K562 (cell line): ENCODE measurements around the gene SMAD3. TPM values are rescaled to one million over a fixed set of nuclear protein-coding genes. Genes with fewer than 3 reads are reported as not detected.

Experiments used
- BRD9 ChIP-seq: fragments of 450-650 bp; IDR thresholded peaks from 2 replicates; pipeline ENCODE4 v1.6.1; 2018; ENCODE audit warnings: low read depth; ENCODE audit not compliant: partially characterized antibody
- DNMT1 ChIP-seq: fragments of 450-650 bp; IDR thresholded peaks from 2 replicates; pipeline ENCODE4 v1.6.1; 2016; ENCODE audit warnings: antibody characterized with exemption, mild to moderate bottlenecking
- EP300 ChIP-seq: IDR thresholded peaks from 2 replicates; pipeline ENCODE4 v1.6.1; 2012; ENCODE audit warnings: low read length, improper control_type of control experiment
- ETV5 ChIP-seq: sonication (generic); formaldehyde crosslinking; IDR thresholded peaks from 2 replicates; pipeline ENCODE4 v1.4.0; 2020; ENCODE audit warnings: low read depth, mild to moderate bottlenecking, missing genetic modification reagents
- FOXA3 ChIP-seq, 2 experiments: fragments of 450-650 bp in 1 of 2; sonication (generic) in 1 of 2; formaldehyde crosslinking; IDR thresholded peaks in 1 of 2; conservative IDR thresholded peaks in 1 of 2; 2 replicates each; pipeline versions ENCODE4 v1.4.0 to v1.8.0; 2020 to 2022; ENCODE audit warnings: mild to moderate bottlenecking in 2 of 2, missing genetic modification reagents in 1 of 2
- FOXO4 ChIP-seq: fragments of 450-650 bp; formaldehyde crosslinking; IDR thresholded peaks from 2 replicates; pipeline ENCODE4 v1.4.0; 2020; ENCODE audit warnings: mild to moderate bottlenecking, moderate library complexity
- GABPB1 ChIP-seq: sonication (generic); formaldehyde crosslinking; IDR thresholded peaks from 2 replicates; pipeline ENCODE4 v1.8.0; 2022; ENCODE audit warnings: mild to moderate bottlenecking, missing genetic modification reagents
- GATAD2B ChIP-seq: fragments of 450-650 bp; IDR thresholded peaks from 2 replicates; pipeline ENCODE4 v1.6.1; 2017; ENCODE audit warnings: mild to moderate bottlenecking, borderline replicate concordance
- KLF13 ChIP-seq: fragments of 450-650 bp; IDR thresholded peaks from 2 replicates; pipeline ENCODE4 v1.6.1; 2016; ENCODE audit warnings: missing genetic modification characterization, low read depth, mild to moderate bottlenecking, missing compliant biosample characterization, moderate library complexity, borderline replicate concordance
- NEUROD1 ChIP-seq: fragments of 150-350 bp; IDR thresholded peaks from 2 replicates; pipeline ENCODE4 v1.6.1; 2014; ENCODE audit warnings: borderline replicate concordance, low read length, low read depth; ENCODE audit not compliant: partially characterized antibody
- PHF20 ChIP-seq: fragments of 450-650 bp; IDR thresholded peaks from 2 replicates; pipeline ENCODE4 v1.6.1; 2018; ENCODE audit not compliant: partially characterized antibody
- PML ChIP-seq: IDR thresholded peaks from 2 replicates; pipeline ENCODE4 v1.6.1; 2012; ENCODE audit warnings: low read length, inconsistent platforms
- POLR2A ChIP-seq: fragments of 450-650 bp; conservative IDR thresholded peaks from 2 replicates; pipeline ENCODE4 v1.6.1; 2016
- SIN3B ChIP-seq: fragments of 450-650 bp; IDR thresholded peaks from 2 replicates; pipeline ENCODE4 v1.6.1; 2017; ENCODE audit warnings: low read depth, mild to moderate bottlenecking, moderate library complexity
- SREBF2 ChIP-seq: sonication (generic); formaldehyde crosslinking; IDR thresholded peaks from 2 replicates; pipeline ENCODE4 v1.4.0; 2020; ENCODE audit warnings: mild to moderate bottlenecking, missing genetic modification reagents
- SUPT5H ChIP-seq: fragments of 450-650 bp; IDR thresholded peaks from 2 replicates; pipeline ENCODE4 v1.6.1; 2016
- TARDBP ChIP-seq: fragments of 450-650 bp; IDR thresholded peaks from 2 replicates; pipeline ENCODE4 v1.6.1; 2016
- XRCC4 ChIP-seq: IDR thresholded peaks from one replicate; pipeline ENCODE4 v1.6.1; 2011; ENCODE audit not compliant: insufficient read depth, insufficient read length; ENCODE audit errors: extremely low read depth
- ZBTB11 ChIP-seq, 3 experiments: fragments of 200-800 bp in 1 of 3; fragments of 250-450 bp in 1 of 3; fragments of 450-650 bp in 1 of 3; sonication (Bioruptor Pico) in 1 of 3; sonication (Bioruptor generic) in 1 of 3; formaldehyde crosslinking in 1 of 3; IDR thresholded peaks; 2 replicates each; pipeline versions ENCODE4 v1.6.1 to v1.8.0; 2016 to 2022; ENCODE audit warnings: mild to moderate bottlenecking in 2 of 3, missing genetic modification characterization in 2 of 3, missing compliant biosample characterization in 1 of 3, moderate library complexity in 1 of 3
- ZNF12 ChIP-seq: sonication (generic); formaldehyde crosslinking; IDR thresholded peaks from 2 replicates; pipeline ENCODE4 v1.4.0; 2020; ENCODE audit warnings: mild to moderate bottlenecking, missing genetic modification reagents
- ZNF324 ChIP-seq: fragments of 250-450 bp; sonication (Bioruptor Pico); IDR thresholded peaks from 2 replicates; pipeline ENCODE4 v1.4.0; 2020; ENCODE audit warnings: mild to moderate bottlenecking
- polyA plus RNA-seq, 8 experiments: library from polyadenylated mRNA; depleted of rRNA in 4 of 8; stranded (reverse) in 5 of 8; unstranded in 3 of 8; fragments of >200 nt; fragmentation: Nextera tagmentation in 2 of 8; fragmentation: Illumina TruSeq in 1 of 8; extraction: Ambion mirVana in 2 of 8; extraction: Trizol in 1 of 8; gene quantifications; 2 replicates each; pipeline versions ENCODE4 v1.2.1 to v1.2.3, GENCODE V29; 2011 to 2014; ENCODE audit warnings: inconsistent platforms in 1 of 8, missing spikeins in 1 of 8
- total RNA-seq, 7 experiments: library from RNA; depleted of rRNA in 6 of 7; stranded (reverse); fragments of >200 nt in 6 of 7; fragmentation: Illumina TruSeq in 2 of 7; extraction: Trizol in 2 of 7; gene quantifications; 2 replicates each; pipeline versions ENCODE4 v1.2.1 to v1.2.3, GENCODE V29; 2011 to 2021; ENCODE audit warnings: low replicate concordance in 1 of 7
- TF ChIP-seq, protein P1 (sequence below): fragments of 250-450 bp; sonication (Bioruptor Pico); IDR thresholded peaks from 2 replicates; pipeline ENCODE4 v1.8.0; 2022; ENCODE audit warnings: moderate library complexity, mild to moderate bottlenecking, inconsistent platforms
- TF ChIP-seq, protein P2 (sequence below): fragments of 250-450 bp; sonication (Bioruptor Pico); IDR thresholded peaks from 2 replicates; pipeline ENCODE4 v1.4.0; 2020

The SMAD3 gene
- total and polyA plus RNA-seq, 9 of the 15 experiments (the other 6 are each of a cell fraction or from before 2014, with no cell fraction given), result 4.3 to 39.2 (median 11.1) TPM

DNA sequence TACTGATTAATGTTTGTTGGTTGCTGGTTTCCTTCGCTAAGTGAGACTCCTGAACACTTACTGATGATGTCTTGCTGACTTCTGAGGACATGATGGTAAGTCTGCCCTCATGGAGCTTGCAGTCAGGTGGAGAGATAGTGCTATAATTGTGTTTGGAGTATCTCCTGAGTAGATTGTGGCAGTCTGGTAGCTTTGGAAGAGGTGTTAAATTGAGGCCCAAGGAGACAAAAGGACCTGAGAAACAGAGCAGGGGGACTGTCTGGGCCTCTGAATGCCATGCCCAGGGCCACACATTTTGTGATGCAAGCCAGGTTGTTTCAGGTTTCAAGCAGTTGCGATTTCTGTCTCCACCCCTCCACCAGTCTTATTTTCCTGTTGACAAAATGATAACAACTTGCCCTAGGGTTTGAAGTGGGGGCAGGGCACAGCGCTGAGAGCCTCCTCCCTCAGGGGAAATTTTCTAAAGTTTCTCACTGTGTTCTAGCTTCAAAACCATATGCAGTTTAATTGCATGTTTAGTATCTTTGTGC is 16.7 kb downstream of the SMAD3 start (continued):
- no peak for TF ChIP-seq PML
- no peak for TF ChIP-seq SUPT5H
- TF ChIP-seq, protein P1, sequence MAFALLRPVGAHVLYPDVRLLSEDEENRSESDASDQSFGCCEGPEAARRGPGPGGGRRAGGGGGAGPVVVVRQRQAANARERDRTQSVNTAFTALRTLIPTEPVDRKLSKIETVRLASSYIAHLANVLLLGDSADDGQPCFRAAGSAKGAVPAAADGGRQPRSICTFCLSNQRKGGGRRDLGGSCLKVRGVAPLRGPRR, result no peak
- no peak for TF ChIP-seq GABPB1
- no peak for TF ChIP-seq KLF13
- TF ChIP-seq FOXO4 (CRISPR knock-in tag), result no peak
- TF ChIP-seq BRD9, result peak; percentile 76
- TF ChIP-seq POLR2A, result no peak
- TF ChIP-seq TARDBP, result no peak
- TF ChIP-seq GATAD2B, result no peak
- TF ChIP-seq, protein P2, sequence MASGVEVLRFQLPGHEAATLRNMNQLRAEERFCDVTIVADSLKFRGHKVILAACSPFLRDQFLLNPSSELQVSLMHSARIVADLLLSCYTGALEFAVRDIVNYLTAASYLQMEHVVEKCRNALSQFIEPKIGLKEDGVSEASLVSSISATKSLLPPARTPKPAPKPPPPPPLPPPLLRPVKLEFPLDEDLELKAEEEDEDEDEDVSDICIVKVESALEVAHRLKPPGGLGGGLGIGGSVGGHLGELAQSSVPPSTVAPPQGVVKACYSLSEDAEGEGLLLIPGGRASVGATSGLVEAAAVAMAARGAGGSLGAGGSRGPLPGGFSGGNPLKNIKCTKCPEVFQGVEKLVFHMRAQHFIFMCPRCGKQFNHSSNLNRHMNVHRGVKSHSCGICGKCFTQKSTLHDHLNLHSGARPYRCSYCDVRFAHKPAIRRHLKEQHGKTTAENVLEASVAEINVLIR (CRISPR knock-in tag), result no peak
- TF ChIP-seq SIN3B, result no peak
- no peak for TF ChIP-seq ZNF12
- no peak for TF ChIP-seq SREBF2 (CRISPR knock-in tag)
- TF ChIP-seq ZBTB11 (CRISPR knock-in tag; IDR thresholded peaks at IDR 0.05), result no peak
- TF ChIP-seq EP300, result peak; percentile 77
- TF ChIP-seq DNMT1, result no peak
- TF ChIP-seq XRCC4, result no peak
- no peak for TF ChIP-seq NEUROD1
- TF ChIP-seq ETV5 (CRISPR knock-in tag), result no peak
- no peak for TF ChIP-seq PHF20
- TF ChIP-seq ZNF324 (CRISPR knock-in tag), result no peak
- TF ChIP-seq FOXA3 (CRISPR knock-in tag; conservative IDR thresholded peaks at IDR 0.05 in 1 of 2, IDR thresholded peaks at IDR 0.05 in 1 of 2), result peak in 1 of 2 experiments; percentile 59; a peak in 3 of 4 replicates
